NCI-H146 treated with DMSO at 0.1 percent for 48 hours (cell line): ENCODE results near the gene TBC1D3E.
"Not testable (repeated sequence)": the region's sequence is repeated elsewhere in the genome, so short reads cannot be mapped to it uniquely, and the experiment has no call there.

ENCODE experiments used
- DNase-seq: peaks from one replicate; lab custom pipeline; 2025; ENCODE audit not compliant: unreplicated experiment; lab: John Stamatoyannopoulos, UW

The TBC1D3E gene

GRCh38 chr17:38127651-38128050 is at the start of gene TBC1D3E:
TSS of gene TBC1D3E (plus strand) at chr17:38127951. CDS start at chr17:38129496, 1,545 bp downstream.
- not testable (repeated sequence) for DNase-seq

- DNase-seq, result not testable (repeated sequence)
Measured at GRCh38 chr17:38087344-38087743, 40.4 kb upstream of the TBC1D3E start.

- not testable (repeated sequence) for DNase-seq
Measured at GRCh38 chr17:38088120-38088519, 39.6 kb upstream of the TBC1D3E start.

- not testable (repeated sequence) for DNase-seq
Measured at GRCh38 chr17:38094059-38094694, 33.6 kb upstream of the TBC1D3E start.

GRCh38 chr17:38099262-38099661 is 28.5 kb upstream of the TBC1D3E start:
- not testable (repeated sequence) for DNase-seq

- not testable (repeated sequence) for DNase-seq
Measured at GRCh38 chr17:38119829-38120228, 7.9 kb upstream of the TBC1D3E start.

- not testable (repeated sequence) for DNase-seq
Measured at GRCh38 chr17:38134860-38135259, 7.1 kb downstream of the TBC1D3E start.
